Erythroblast (primary cell): ENCODE data around the gene BAX.

Source experiments
- GATA1 ChIP-seq: IDR thresholded peaks from 2 replicates; pipeline ENCODE4 v1.6.1; 2011; ENCODE audit warnings: low read depth, mild to moderate bottlenecking, control low read depth, low read length, moderate library complexity
- POLR2A ChIP-seq: IDR thresholded peaks from 2 replicates; pipeline ENCODE4 v1.6.1; 2011; ENCODE audit warnings: mild to moderate bottlenecking, low read length

DNA sequence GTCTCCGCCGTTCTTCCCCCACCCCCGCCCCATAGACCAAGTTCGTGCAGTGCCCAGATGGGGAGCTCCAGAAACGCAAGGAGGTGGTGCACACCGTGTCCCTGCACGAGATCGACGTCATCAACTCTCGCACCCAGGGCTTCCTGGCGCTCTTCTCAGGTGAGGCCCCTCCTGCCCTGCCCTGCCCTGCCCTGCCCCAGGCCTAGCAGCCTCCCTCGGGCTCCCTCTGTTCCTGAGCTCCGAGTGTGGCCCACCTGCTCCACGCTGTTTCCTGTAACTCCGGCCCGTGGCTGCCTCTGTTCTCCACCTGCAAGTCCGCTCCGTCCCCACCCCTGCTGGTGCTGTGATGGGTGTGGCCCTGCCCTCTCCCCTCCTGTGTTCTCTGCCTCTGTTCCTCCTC lies 55.8 kb downstream of the BAX start:
- TF ChIP-seq POLR2A (no peak), GATA1 (no peak)
